Measurements from ENCODE around the gene TUBA3D.
"Not testable (repeated sequence)": the region's sequence is repeated elsewhere in the genome, so short reads cannot be mapped to it uniquely, and the experiment has no call there.

TUBA3D gene

DNA sequence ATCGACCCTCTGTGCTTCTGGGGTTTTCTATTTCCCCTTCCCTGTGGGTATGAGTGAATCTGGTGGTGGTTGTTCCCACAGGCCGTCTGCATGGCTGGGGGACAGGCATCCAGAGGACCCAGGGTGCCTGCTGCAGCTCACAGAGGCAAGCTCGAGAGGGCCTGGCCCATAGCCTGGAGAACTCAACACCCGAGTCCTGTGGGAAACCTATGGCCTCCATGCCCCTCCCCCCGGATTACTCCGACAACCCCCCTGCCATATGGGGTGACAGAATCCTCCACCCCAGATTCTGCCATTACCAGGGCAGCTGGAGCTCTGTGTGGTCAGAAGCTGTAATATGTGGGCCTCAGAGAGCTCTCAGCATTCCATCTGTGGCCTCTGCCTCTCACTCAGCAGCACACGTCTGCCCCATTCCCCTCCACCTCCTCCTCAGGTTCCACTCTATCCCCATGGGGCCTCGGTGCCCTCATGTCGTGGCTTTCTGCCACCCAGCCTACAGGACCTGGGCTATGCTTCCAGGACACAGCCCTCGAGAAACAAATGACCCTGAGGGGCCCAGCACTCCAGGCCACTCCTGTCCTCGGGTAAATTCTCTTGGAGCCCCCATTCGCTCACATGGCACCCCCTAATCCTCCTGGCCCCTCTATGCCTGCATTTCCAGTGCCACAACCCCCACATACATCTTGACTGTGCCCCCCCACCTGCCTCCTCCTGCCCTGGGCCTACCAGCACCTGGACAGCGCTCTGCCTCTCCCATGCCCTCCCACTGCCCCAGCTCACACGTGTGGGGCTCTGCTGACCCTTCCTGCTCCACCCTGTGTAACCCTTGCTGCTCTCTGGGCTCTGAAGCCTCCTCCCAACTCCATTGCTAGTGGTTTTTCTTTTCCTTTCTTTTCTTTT, 12.6 kb downstream of the TUBA3D start:
- no peak overlapping the region for H3K4me3 ChIP-seq (ENCODE audit: low read depth, low read length)
- TF ChIP-seq, protein P1, sequence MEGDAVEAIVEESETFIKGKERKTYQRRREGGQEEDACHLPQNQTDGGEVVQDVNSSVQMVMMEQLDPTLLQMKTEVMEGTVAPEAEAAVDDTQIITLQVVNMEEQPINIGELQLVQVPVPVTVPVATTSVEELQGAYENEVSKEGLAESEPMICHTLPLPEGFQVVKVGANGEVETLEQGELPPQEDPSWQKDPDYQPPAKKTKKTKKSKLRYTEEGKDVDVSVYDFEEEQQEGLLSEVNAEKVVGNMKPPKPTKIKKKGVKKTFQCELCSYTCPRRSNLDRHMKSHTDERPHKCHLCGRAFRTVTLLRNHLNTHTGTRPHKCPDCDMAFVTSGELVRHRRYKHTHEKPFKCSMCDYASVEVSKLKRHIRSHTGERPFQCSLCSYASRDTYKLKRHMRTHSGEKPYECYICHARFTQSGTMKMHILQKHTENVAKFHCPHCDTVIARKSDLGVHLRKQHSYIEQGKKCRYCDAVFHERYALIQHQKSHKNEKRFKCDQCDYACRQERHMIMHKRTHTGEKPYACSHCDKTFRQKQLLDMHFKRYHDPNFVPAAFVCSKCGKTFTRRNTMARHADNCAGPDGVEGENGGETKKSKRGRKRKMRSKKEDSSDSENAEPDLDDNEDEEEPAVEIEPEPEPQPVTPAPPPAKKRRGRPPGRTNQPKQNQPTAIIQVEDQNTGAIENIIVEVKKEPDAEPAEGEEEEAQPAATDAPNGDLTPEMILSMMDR (IDR thresholded peaks at IDR 0.05), result no peak
- no peak overlapping the region for H2AFZ ChIP-seq
- H3K4me2 ChIP-seq (ENCODE audit: low read length), result no peak overlapping the region
- peaks cover 16% of the 10 kb centered on the region for H3K79me2 ChIP-seq
- no peaks in the 10 kb centered on the region for H3K9me3 ChIP-seq (ENCODE audit: control insufficient read depth, low read length)
- no peaks in the 10 kb centered on the region for H3K36me3 ChIP-seq (ENCODE audit: control insufficient read depth, insufficient read depth, low read length)
- peaks cover 5% of the 10 kb centered on the region for H3K4me1 ChIP-seq
- H3K27ac ChIP-seq, result no peak overlapping the region
- H3K27me3 ChIP-seq (ENCODE audit: control insufficient read depth, insufficient read depth, low read length), result no peaks in the 10 kb centered on the region
- no peak overlapping the region for H3K9ac ChIP-seq

- peaks cover 24% of the 10 kb centered on the region for H3K79me2 ChIP-seq
- not testable (repeated sequence) for H3K4me1 ChIP-seq; H3K9me3 ChIP-seq (ENCODE audit: control insufficient read depth, low read length); H3K27me3 ChIP-seq (ENCODE audit: control insufficient read depth, insufficient read depth, low read length); H3K9ac ChIP-seq; H3K36me3 ChIP-seq (ENCODE audit: control insufficient read depth, insufficient read depth, low read length)
- peak overlapping the region; percentile 73 for H2AFZ ChIP-seq
- peak overlapping the region; percentile 12 for H3K4me3 ChIP-seq (ENCODE audit: low read depth, low read length)
- H3K4me2 ChIP-seq (ENCODE audit: low read length), result peak overlapping the region; percentile 29
- peak overlapping the region; percentile 75 for H3K27ac ChIP-seq
Observed at GRCh38 chr2:131490616-131491468, 14.9 kb downstream of the TUBA3D start.

DNA sequence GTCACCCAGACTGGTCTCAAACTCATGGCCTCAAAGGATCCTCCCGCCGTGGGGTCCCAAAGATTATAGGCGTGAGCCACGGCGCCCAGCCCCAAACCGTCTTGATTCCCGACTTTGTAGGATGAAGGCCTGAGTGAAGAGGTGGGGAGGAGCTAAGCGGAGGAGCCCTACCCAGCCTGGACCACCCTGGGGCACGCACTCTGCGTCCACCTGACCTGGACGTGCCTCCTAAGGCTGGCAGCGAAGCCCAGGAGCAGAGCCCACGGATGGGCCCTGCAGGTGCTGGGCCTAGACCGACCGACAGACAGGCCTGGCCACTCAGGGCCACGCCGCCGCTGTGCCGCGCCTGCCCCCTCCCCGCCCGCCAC, 15.5 kb downstream of the TUBA3D start:
- H3K27ac ChIP-seq, result peak overlapping the region; percentile 75

GRCh38 chr2:131492015-131492417, 16.1 kb downstream of the TUBA3D start, which contains the start of gene MZT2A:
Gene MZT2A, minus strand, starts transcription at chr2:131492397. Its CDS starts 21 bp downstream, at chr2:131492376.
- Histone ChIP-seq H3K4me2 (ENCODE audit: low read length) (peak within 1 kb of the TSS; percentile 87), H3K9ac (peak within 1 kb of the TSS; percentile 61), H3K79me2 (peaks cover 24% of the 10 kb centered on the region), H2AFZ (peak within 1 kb of the TSS; percentile 98), H3K27ac (peak within 1 kb of the TSS; percentile 76), H3K4me3 (ENCODE audit: low read depth, low read length) (peak within 1 kb of the TSS; percentile 88)
- H3K9me3 ChIP-seq (ENCODE audit: control insufficient read depth, low read length); H3K4me1 ChIP-seq; H3K27me3 ChIP-seq (ENCODE audit: control insufficient read depth, insufficient read depth, low read length); H3K36me3 ChIP-seq (ENCODE audit: control insufficient read depth, insufficient read depth, low read length): not testable (repeated sequence)

More for the DNA sequence above, 15.5 kb downstream of the TUBA3D start:
- H3K36me3 ChIP-seq (ENCODE audit: control insufficient read depth, insufficient read depth, low read length); H3K9me3 ChIP-seq (ENCODE audit: control insufficient read depth, low read length); H3K4me1 ChIP-seq; H3K27me3 ChIP-seq (ENCODE audit: control insufficient read depth, insufficient read depth, low read length); H3K9ac ChIP-seq: not testable (repeated sequence)
- Histone ChIP-seq H3K79me2 (peaks cover 24% of the 10 kb centered on the region), H3K4me3 (ENCODE audit: low read depth, low read length) (peak overlapping the region; percentile 12), H2AFZ (peak overlapping the region; percentile 73), H3K4me2 (ENCODE audit: low read length) (peak overlapping the region; percentile 29)

GRCh38 chr2:131492418-131493198, 16.7 kb downstream of the TUBA3D start:
- no peaks in the 10 kb centered on the region for H3K9me3 ChIP-seq (ENCODE audit: control insufficient read depth, low read length)
- peak overlapping the region; percentile 88 for H3K4me3 ChIP-seq (ENCODE audit: low read depth, low read length)
- peaks cover 6% of the 10 kb centered on the region for H3K4me1 ChIP-seq

More at GRCh38 chr2:131492418-131493198, 16.7 kb downstream of the TUBA3D start:
- Histone ChIP-seq H3K4me2 (ENCODE audit: low read length) (peak overlapping the region; percentile 87), H3K9ac (peak overlapping the region; percentile 61), H2AFZ (peak overlapping the region; percentile 98), H3K79me2 (peaks cover 24% of the 10 kb centered on the region), H3K27me3 (ENCODE audit: control insufficient read depth, insufficient read depth, low read length) (no peaks in the 10 kb centered on the region), H3K36me3 (ENCODE audit: control insufficient read depth, insufficient read depth, low read length) (no peaks in the 10 kb centered on the region), H3K27ac (peak overlapping the region; percentile 76)
- TF ChIP-seq, protein P1 (IDR thresholded peaks at IDR 0.05), result peak; percentile 88

All from parathyroid adenoma (tissue), 2 donors.